ENCODE measurements around the gene ARHGEF39.
"Not testable (repeated sequence)": the region's sequence is repeated elsewhere in the genome, so short reads cannot be mapped to it uniquely, and the experiment has no call there.

The ARHGEF39 gene

GRCh38 chr9:35646153-35646532, 18.9 kb downstream of the ARHGEF39 start:
- H3K9me3 ChIP-seq (ENCODE audit: control insufficient read depth, low read length): no peaks in the 10 kb centered on the region
- H3K79me2 ChIP-seq: no peaks in the 10 kb centered on the region
- TF ChIP-seq, protein P1, sequence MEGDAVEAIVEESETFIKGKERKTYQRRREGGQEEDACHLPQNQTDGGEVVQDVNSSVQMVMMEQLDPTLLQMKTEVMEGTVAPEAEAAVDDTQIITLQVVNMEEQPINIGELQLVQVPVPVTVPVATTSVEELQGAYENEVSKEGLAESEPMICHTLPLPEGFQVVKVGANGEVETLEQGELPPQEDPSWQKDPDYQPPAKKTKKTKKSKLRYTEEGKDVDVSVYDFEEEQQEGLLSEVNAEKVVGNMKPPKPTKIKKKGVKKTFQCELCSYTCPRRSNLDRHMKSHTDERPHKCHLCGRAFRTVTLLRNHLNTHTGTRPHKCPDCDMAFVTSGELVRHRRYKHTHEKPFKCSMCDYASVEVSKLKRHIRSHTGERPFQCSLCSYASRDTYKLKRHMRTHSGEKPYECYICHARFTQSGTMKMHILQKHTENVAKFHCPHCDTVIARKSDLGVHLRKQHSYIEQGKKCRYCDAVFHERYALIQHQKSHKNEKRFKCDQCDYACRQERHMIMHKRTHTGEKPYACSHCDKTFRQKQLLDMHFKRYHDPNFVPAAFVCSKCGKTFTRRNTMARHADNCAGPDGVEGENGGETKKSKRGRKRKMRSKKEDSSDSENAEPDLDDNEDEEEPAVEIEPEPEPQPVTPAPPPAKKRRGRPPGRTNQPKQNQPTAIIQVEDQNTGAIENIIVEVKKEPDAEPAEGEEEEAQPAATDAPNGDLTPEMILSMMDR (IDR thresholded peaks at IDR 0.05): no peak
- peak overlapping the region; percentile 71 for H3K27ac ChIP-seq
- H3K27me3 ChIP-seq (ENCODE audit: control insufficient read depth, insufficient read depth, low read length): no peaks in the 10 kb centered on the region
- H3K4me3 ChIP-seq (ENCODE audit: low read depth, low read length): peak overlapping the region; percentile 97
- H3K9ac ChIP-seq: peak overlapping the region; percentile 21
- H3K4me2 ChIP-seq (ENCODE audit: low read length): peak overlapping the region; percentile 94
- peaks cover 3% of the 10 kb centered on the region for H3K4me1 ChIP-seq
- peak overlapping the region; percentile 90 for H2AFZ ChIP-seq
- no peaks in the 10 kb centered on the region for H3K36me3 ChIP-seq (ENCODE audit: control insufficient read depth, insufficient read depth, low read length)

DNA sequence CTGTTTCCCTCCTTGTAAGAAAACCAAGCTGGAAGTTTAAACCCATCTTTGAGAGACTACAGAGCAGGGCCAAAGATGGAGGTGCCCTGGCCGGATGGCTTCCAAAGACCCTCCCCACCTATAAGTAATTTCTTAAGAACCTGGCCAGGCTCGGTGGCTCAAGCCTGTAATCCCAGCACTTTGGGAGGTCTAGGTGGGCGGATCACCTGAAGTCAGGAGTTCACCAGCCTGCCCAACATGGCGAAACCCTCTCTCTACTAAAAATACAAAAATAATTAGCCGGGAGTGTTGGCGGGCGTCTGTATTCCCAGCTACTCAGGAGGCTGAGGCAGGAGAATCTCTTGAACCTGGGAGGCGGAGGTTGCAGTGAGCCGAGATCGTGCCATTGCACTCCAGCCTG, 19.3 kb downstream of the ARHGEF39 start:
- H2AFZ ChIP-seq: peak overlapping the region; percentile 90
- not testable (repeated sequence) for H3K79me2 ChIP-seq; H3K9ac ChIP-seq; H3K36me3 ChIP-seq (ENCODE audit: control insufficient read depth, insufficient read depth, low read length); H3K9me3 ChIP-seq (ENCODE audit: control insufficient read depth, low read length); H3K27ac ChIP-seq; H3K27me3 ChIP-seq (ENCODE audit: control insufficient read depth, insufficient read depth, low read length); H3K4me1 ChIP-seq
- H3K4me2 ChIP-seq (ENCODE audit: low read length): peak overlapping the region; percentile 94
- peak overlapping the region; percentile 97 for H3K4me3 ChIP-seq (ENCODE audit: low read depth, low read length)

- Histone ChIP-seq H3K27ac (no peak overlapping the region), H3K4me3 (ENCODE audit: low read depth, low read length) (no peak overlapping the region), H3K9me3 (ENCODE audit: control insufficient read depth, low read length) (no peaks in the 10 kb centered on the region), H3K36me3 (ENCODE audit: control insufficient read depth, insufficient read depth, low read length) (no peaks in the 10 kb centered on the region), H3K79me2 (no peaks in the 10 kb centered on the region), H3K4me1 (peaks cover 3% of the 10 kb centered on the region), H2AFZ (no peak overlapping the region), H3K9ac (no peak overlapping the region), H3K27me3 (ENCODE audit: control insufficient read depth, insufficient read depth, low read length) (no peaks in the 10 kb centered on the region), H3K4me2 (ENCODE audit: low read length) (no peak overlapping the region)
- TF ChIP-seq, protein P1 (IDR thresholded peaks at IDR 0.05): no peak
These were observed 21.9 kb downstream of the ARHGEF39 start for GRCh38 chr9:35643046-35643445.

DNA sequence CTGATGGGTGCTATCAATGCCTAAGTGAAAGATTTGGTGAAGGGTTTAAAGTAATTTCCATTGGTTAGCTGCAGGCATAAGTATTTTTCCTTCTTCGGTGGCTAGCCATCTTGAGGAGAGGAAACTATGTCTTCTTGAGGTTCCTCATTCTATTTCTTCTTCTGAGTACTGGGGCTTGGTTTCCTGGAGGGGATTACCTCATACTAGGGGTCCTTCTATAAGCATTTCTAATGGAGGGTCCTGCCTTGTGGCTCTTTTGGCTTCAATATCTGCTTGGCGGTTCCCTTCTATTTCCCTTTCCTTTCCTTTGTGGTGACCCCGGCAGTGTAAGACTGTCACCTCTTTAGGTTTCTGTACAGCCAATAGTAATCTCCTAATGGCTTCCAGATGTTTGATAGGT, 23.5 kb downstream of the ARHGEF39 start:
- H3K4me1 ChIP-seq; H3K9ac ChIP-seq; H3K4me3 ChIP-seq (ENCODE audit: low read depth, low read length); H3K36me3 ChIP-seq (ENCODE audit: control insufficient read depth, insufficient read depth, low read length); H3K4me2 ChIP-seq (ENCODE audit: low read length); H3K27ac ChIP-seq; H2AFZ ChIP-seq; H3K27me3 ChIP-seq (ENCODE audit: control insufficient read depth, insufficient read depth, low read length); H3K9me3 ChIP-seq (ENCODE audit: control insufficient read depth, low read length); H3K79me2 ChIP-seq: not testable (repeated sequence)

DNA sequence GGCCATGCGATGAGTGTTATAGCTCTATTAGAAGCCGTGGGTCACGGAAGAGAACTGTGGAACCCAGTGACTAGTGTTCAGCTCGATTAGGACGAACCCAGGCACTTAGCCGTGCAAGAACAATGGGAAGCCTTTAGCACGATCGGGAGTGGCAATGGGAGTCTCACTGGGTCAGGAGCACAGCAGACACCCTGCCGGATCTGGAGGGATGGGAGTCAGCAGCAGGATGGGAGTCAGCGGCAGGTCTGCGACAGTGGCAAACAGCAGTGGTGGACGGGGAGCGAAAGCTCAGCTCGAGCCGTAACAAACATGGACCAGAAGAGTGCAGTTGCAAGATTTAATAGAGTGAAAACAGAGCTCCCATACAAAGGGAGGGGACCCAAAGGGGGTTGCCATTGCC, 24.6 kb downstream of the ARHGEF39 start:
- H3K4me1 ChIP-seq; H3K27ac ChIP-seq; H3K4me2 ChIP-seq (ENCODE audit: low read length); H3K27me3 ChIP-seq (ENCODE audit: control insufficient read depth, insufficient read depth, low read length); H3K9me3 ChIP-seq (ENCODE audit: control insufficient read depth, low read length); H2AFZ ChIP-seq; H3K4me3 ChIP-seq (ENCODE audit: low read depth, low read length); H3K36me3 ChIP-seq (ENCODE audit: control insufficient read depth, insufficient read depth, low read length); H3K9ac ChIP-seq; H3K79me2 ChIP-seq: not testable (repeated sequence)

GRCh38 chr9:35639631-35640030, 25.4 kb downstream of the ARHGEF39 start:
- Histone ChIP-seq H2AFZ (no peak overlapping the region), H3K4me3 (ENCODE audit: low read depth, low read length) (no peak overlapping the region), H3K9ac (no peak overlapping the region), H3K79me2 (no peaks in the 10 kb centered on the region), H3K4me2 (ENCODE audit: low read length) (no peak overlapping the region), H3K9me3 (ENCODE audit: control insufficient read depth, low read length) (no peaks in the 10 kb centered on the region), H3K36me3 (ENCODE audit: control insufficient read depth, insufficient read depth, low read length) (no peaks in the 10 kb centered on the region), H3K4me1 (no peaks in the 10 kb centered on the region), H3K27me3 (ENCODE audit: control insufficient read depth, insufficient read depth, low read length) (no peaks in the 10 kb centered on the region), H3K27ac (no peak overlapping the region)
- TF ChIP-seq, protein P1 (IDR thresholded peaks at IDR 0.05): no peak

GRCh38 chr9:35639225-35639624, 25.8 kb downstream of the ARHGEF39 start:
- not testable (repeated sequence) for H2AFZ ChIP-seq; H3K36me3 ChIP-seq (ENCODE audit: control insufficient read depth, insufficient read depth, low read length); H3K4me2 ChIP-seq (ENCODE audit: low read length); H3K27ac ChIP-seq; H3K9me3 ChIP-seq (ENCODE audit: control insufficient read depth, low read length); H3K9ac ChIP-seq; H3K4me1 ChIP-seq; H3K4me3 ChIP-seq (ENCODE audit: low read depth, low read length); H3K79me2 ChIP-seq; H3K27me3 ChIP-seq (ENCODE audit: control insufficient read depth, insufficient read depth, low read length)

DNA sequence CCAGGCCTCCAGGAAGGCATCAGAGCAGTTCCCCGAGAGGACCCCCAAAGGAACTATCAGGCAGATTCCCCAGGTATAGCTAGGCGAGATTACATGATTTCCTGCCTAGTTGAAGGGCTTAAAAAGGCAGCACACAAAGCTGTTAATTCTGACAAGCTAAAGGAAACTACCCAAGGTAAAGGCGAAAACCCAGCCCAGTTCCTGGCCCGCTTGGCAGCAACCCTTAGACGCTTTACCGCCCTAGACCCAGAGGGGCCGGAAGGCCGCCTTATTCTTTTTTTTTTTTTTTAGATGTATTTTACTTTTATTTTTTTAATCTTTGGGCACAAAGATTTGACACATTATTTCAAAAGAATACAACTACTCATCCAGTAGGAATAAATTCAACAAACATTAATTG, 26.2 kb downstream of the ARHGEF39 start:
- not testable (repeated sequence) for H3K79me2 ChIP-seq; H3K27me3 ChIP-seq (ENCODE audit: control insufficient read depth, insufficient read depth, low read length); H3K4me3 ChIP-seq (ENCODE audit: low read depth, low read length); H3K27ac ChIP-seq; H3K9ac ChIP-seq; H3K9me3 ChIP-seq (ENCODE audit: control insufficient read depth, low read length); H2AFZ ChIP-seq; H3K4me1 ChIP-seq; H3K4me2 ChIP-seq (ENCODE audit: low read length); H3K36me3 ChIP-seq (ENCODE audit: control insufficient read depth, insufficient read depth, low read length)

- not testable (repeated sequence) for H3K36me3 ChIP-seq (ENCODE audit: control insufficient read depth, insufficient read depth, low read length); H3K9ac ChIP-seq; H3K4me1 ChIP-seq; H3K9me3 ChIP-seq (ENCODE audit: control insufficient read depth, low read length); H3K4me2 ChIP-seq (ENCODE audit: low read length); H3K4me3 ChIP-seq (ENCODE audit: low read depth, low read length); H3K79me2 ChIP-seq; H3K27ac ChIP-seq; H3K27me3 ChIP-seq (ENCODE audit: control insufficient read depth, insufficient read depth, low read length); H2AFZ ChIP-seq
These were observed 27.5 kb downstream of the ARHGEF39 start for GRCh38 chr9:35637427-35637955.
